Psoas muscle (tissue), 8 donors: ENCODE measurements around the gene E2F6. TPM values are rescaled to one million over a fixed set of nuclear protein-coding genes. Genes with fewer than 3 reads are reported as not detected.

Experiments used
- ATAC-seq, 4 donors: fragments of 200-7000 bp; cut with Tn5 transposase; one replicate each; pipeline ENCODE4 v1.9.1; 2020; ENCODE audit warnings: moderate library complexity in 3 of 4, mild to moderate bottlenecking in 2 of 4
- DNase-seq, 2 donors: peaks; one replicate each; pipeline ENCODE4 v3.0.0-alpha.2; 2020
- H3K27ac ChIP-seq: fragments of 200-600 bp; one replicate; pipeline ENCODE4 v1.8.0; 2022
- H3K27me3 ChIP-seq, 3 donors: fragments of 200-600 bp in 1 of 3; one replicate each; pipeline versions ENCODE4 v1.6.1 to v1.8.0; 2013 to 2022; ENCODE audit warnings: low read length in 2 of 3, mild to moderate bottlenecking in 2 of 3, moderate library complexity in 1 of 3; ENCODE audit not compliant: insufficient read depth in 3 of 3
- H3K36me3 ChIP-seq, 2 donors: fragments of 200-600 bp in 1 of 2; one replicate each; pipeline versions ENCODE4 v1.6.1 to v1.8.0; 2013 to 2022; ENCODE audit warnings: low read depth in 1 of 2, mild to moderate bottlenecking in 1 of 2, moderate library complexity in 1 of 2; ENCODE audit not compliant: insufficient read depth in 1 of 2
- H3K4me1 ChIP-seq: fragments of 200-600 bp; one replicate; pipeline ENCODE4 v1.8.0; 2022
- H3K4me3 ChIP-seq: fragments of 200-600 bp; one replicate; pipeline ENCODE4 v1.8.0; 2022; ENCODE audit warnings: mild to moderate bottlenecking
- H3K9me3 ChIP-seq: fragments of 200-600 bp; one replicate; pipeline ENCODE4 v1.8.0; 2022
- WGBS, 3 donors: extraction: QIAGEN DNeasy Blood & Tissue Kit; methylation state at CpG; one replicate each; pipeline versions ENCODE4 v1.1.6 to v1.1.7; 2013; 5-methylcytosine and 5-hydroxymethylcytosine counted together
- intact Hi-C, 2 donors: fragments of 100-400 bp; cut with DNase I; formaldehyde crosslinking; loops; one replicate each; pipeline versions ENCODE4 v1.11.0 to v1.14.2; 2022
- polyA plus RNA-seq, 3 donors: library from polyadenylated mRNA; stranded (reverse); fragments of 200-250 nt; gene quantifications; one replicate each; pipeline ENCODE4 v1.2.3, GENCODE V29; 2013
- total RNA-seq, 4 donors: library from RNA; stranded (reverse); fragmentation: NEBNext Ultra II Directional in 2 of 4; extraction: Animal tissue kit (Norgen Biotek cat#: 25700) in 2 of 4; gene quantifications; one replicate each; pipeline versions ENCODE4 v1.2.1 to v1.2.4, GENCODE V29; 2021 to 2023
- TF ChIP-seq, protein P1 (sequence below): fragments of 200-600 bp; IDR thresholded peaks from one replicate; pipeline ENCODE4 v1.8.0; 2022; ENCODE audit warnings: antibody characterized with exemption
- donor health status: healthy with polysubstance abuse.
- donor health status: DM: no; HTN: no; CAD: no; lungs with moderate emphysema.
- donor health status: Bipolar disorder and iron deficiency.
- donor health status: healthy.
- donor health status: DM: yes; HTN: yes; CAD: no.
- donor health status: DM: no; HTN: no; CAD: no.
- donor health status: DM: no; HTN: no; CAD: no.
- donor health status: DM: yes; HTN: yes; CAD: no.

Gene E2F6
- total and polyA plus RNA-seq, 7 donors: 19.5 to 56.4 (median 31.3) TPM

DNA sequence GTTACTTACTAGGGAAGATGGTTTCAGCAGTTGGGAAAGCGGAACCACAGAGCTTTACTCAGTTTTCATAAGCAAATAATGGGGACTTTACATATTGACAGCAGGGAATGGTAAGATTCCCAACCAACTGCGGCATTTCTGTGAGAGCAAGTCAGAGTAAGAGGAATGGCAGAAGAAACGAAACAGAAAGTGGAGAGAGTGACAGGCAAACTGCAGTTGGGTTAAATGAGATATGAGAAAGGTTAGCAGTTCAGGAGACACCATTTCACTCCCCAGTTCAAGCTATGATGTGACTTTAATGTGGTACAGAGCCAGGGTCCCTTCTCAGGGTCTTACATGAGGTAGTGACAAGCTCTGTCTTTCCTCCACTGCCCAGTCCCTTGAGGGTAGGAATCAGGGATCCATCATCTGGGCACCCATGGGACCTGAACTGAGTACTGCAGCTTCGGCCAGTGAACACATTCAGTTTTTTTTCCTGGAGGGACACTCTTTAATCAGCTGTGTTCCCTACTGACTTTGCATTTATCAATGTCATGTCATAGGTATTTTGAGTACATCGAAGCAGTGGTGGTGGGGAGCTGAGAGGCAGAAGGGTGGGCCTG lies 34.8 kb upstream of the E2F6 start:
- Histone ChIP-seq H3K27ac (peak overlapping the region; percentile 47), H3K36me3 (no peaks in the 10 kb centered on the region), H3K4me3 (no peak overlapping the region), H3K4me1 (peaks cover 26% of the 10 kb centered on the region), H3K9me3 (peaks cover 8% of the 10 kb centered on the region), H3K27me3 (no peaks in the 10 kb centered on the region)
- ATAC-seq: no peak
- DNase-seq: no peak
- WGBS, 3 donors: 77 to 85% (median 77%) methylated on average over 5 of the region's 5 CpGs
- intact Hi-C loops: no loop called here
- TF ChIP-seq, protein P1, sequence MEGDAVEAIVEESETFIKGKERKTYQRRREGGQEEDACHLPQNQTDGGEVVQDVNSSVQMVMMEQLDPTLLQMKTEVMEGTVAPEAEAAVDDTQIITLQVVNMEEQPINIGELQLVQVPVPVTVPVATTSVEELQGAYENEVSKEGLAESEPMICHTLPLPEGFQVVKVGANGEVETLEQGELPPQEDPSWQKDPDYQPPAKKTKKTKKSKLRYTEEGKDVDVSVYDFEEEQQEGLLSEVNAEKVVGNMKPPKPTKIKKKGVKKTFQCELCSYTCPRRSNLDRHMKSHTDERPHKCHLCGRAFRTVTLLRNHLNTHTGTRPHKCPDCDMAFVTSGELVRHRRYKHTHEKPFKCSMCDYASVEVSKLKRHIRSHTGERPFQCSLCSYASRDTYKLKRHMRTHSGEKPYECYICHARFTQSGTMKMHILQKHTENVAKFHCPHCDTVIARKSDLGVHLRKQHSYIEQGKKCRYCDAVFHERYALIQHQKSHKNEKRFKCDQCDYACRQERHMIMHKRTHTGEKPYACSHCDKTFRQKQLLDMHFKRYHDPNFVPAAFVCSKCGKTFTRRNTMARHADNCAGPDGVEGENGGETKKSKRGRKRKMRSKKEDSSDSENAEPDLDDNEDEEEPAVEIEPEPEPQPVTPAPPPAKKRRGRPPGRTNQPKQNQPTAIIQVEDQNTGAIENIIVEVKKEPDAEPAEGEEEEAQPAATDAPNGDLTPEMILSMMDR: no peak

DNA sequence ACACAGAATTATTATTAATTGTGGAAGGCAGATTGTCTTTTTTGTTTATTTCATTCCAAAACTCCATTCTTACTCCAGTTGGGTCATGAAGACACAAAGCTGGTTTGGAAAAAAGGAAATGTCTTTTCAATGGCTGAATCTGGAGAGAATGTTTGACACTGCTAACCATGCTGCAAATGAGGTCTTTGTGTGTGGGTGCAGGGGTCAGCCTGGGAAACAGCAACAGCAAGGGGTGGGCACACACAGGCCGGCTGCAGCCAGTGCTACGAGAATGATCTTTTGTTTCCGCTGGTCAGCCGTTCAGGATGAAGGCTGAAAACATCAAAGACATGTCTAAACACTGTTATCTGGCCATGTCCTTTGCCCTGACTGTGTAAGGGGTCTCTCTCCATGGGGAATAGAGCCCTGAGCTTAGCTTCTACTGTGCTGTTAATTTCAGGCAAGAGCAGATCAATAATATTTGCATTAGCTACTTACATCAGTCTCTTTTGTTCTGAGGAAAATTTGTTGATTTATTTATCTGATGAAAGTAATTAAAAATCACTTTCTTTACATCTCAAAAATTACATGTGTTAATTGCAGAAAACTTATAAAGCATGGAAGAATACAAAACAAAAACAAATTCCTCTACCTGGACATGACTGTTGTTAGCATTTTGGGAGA lies 33.3 kb upstream of the E2F6 start:
- TF ChIP-seq, protein P1: no peak
- H3K27me3 ChIP-seq: no peaks in the 10 kb centered on the region
- WGBS, 3 donors: 26 to 45% (median 32%) methylated on average over 4 of the region's 4 CpGs
- H3K27ac ChIP-seq: peak overlapping the region; percentile 79
- no peaks in the 10 kb centered on the region for H3K36me3 ChIP-seq
- H3K9me3 ChIP-seq: peaks cover 8% of the 10 kb centered on the region
- intact Hi-C loops: loop anchor here in 1 of 2 donors (5.0 kb wide), 1 partner anchor 43 kb away; no protein-coding TSS in a partner anchor
- DNase-seq (no peak), ATAC-seq (peak in 1 of 4 donors; percentile 3)
- peaks cover 22% of the 10 kb centered on the region for H3K4me1 ChIP-seq
- H3K4me3 ChIP-seq: peak overlapping the region; percentile 8

DNA sequence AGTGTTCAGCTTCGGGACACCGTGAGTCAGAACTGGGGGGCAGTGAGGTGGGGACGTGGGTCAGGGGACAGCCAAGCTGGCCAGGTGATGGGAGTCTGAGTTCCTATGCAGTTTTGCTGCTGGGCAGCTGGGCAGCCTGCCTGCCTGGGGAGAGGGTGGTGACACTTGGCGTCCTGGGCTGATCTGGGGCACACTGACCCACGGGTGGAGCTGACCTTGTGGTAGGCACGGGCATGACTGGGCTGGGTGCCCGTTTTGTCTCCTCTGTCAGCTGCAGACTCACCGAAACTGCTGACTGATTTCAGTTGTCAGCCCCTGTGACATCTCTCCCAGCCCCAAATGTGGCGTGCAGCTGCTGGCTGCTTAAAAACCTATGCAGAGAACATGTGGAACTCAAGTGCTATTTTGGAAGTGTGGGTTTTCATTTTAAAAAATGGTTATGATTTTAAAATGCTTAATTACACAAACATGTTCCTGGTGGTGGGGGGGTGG lies 32.6 kb upstream of the E2F6 start:
- Histone ChIP-seq H3K27ac (peak overlapping the region; percentile 79), H3K9me3 (peaks cover 7% of the 10 kb centered on the region), H3K36me3 (no peaks in the 10 kb centered on the region), H3K4me1 (peaks cover 22% of the 10 kb centered on the region), H3K27me3 (no peaks in the 10 kb centered on the region), H3K4me3 (peak overlapping the region; percentile 8)
- DNase-seq (peak; percentile 85 to 96), ATAC-seq (peak; percentile 97 to 99 (median 98))
- intact Hi-C loops: loop anchor here in 1 of 2 donors (5.0 kb wide), 1 partner anchor 44 kb away; no protein-coding TSS in a partner anchor
- 13 to 25% (median 18%) methylated on average over 9 of the region's 9 CpGs for WGBS, 3 donors
- TF ChIP-seq, protein P1: no peak

DNA sequence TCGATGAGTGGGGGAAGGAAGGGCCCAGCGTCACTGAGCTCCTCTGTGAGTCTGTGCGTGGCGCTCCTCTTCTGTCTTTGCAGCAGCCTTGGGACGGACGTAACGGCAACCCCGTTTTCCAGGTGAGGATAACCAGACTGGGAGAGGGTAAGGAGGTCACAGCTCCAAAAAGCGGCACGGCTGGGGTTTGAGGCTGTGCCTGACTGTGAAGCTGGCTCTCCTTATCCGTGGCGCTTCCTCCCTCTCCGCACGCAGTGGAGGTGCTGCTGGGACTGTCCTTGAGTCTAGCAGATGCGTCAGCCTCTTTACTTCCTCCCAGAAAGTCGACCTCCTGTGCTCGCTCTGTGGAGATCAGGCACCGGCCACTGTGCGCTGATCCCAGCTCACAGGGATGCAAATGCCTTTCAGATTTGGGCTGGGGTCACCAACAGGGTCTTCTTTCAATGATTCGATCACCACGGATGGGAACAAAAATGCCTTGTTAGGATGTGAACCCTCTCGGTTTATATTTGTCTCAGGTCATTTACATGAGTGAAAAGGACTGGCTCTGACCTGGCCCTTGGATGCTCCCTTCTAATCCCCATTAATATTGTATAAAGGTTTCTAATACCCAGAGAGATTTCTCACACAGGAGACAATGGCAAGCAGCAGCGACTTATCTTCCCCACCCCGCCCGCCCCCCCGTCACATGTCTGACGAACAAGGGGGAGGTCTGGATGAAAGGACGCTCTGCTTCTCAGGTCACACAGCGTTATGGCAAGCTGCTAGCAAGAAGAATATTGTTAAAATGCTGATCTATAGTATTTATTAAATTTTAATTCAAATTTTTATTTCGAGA lies 30.1 kb upstream of the E2F6 start:
- DNase-seq (no peak), ATAC-seq (no peak)
- 60 to 68% (median 67%) methylated on average over 30 of the region's 30 CpGs for WGBS, 3 donors
- no peak overlapping the region for H3K4me3 ChIP-seq
- no peaks in the 10 kb centered on the region for H3K9me3 ChIP-seq
- TF ChIP-seq, protein P1: no peak
- peaks cover 33% of the 10 kb centered on the region for H3K4me1 ChIP-seq
- H3K27me3 ChIP-seq: no peaks in the 10 kb centered on the region
- H3K27ac ChIP-seq: peak overlapping the region; percentile 79
- intact Hi-C loops: loop anchor here in 1 of 2 donors (5.0 kb wide), 1 partner anchor 46 kb away; no protein-coding TSS in a partner anchor
- no peaks in the 10 kb centered on the region for H3K36me3 ChIP-seq
